Chondrocyte (in vitro differentiated cells): ENCODE results near the gene PUSL1. TPM values are rescaled to one million over a fixed set of nuclear protein-coding genes. Genes with fewer than 3 reads are reported as not detected.

ENCODE experiments used
- DNase-seq: peaks from one replicate; pipeline ENCODE4 v3.0.0; 2021; ENCODE audit warnings: mixed read lengths, low spot score
- H3K27ac Mint-ChIP-seq: one replicate; pipeline ENCODE4 v1.8.0; 2021; ENCODE audit warnings: mild to moderate bottlenecking, moderate library complexity, mixed read lengths; ENCODE audit not compliant: unreplicated experiment
- H3K27me3 Mint-ChIP-seq: 2 replicates; pipeline ENCODE4 v1.8.0; 2021; ENCODE audit warnings: low read depth, mixed read lengths
- H3K36me3 Mint-ChIP-seq: 2 replicates; pipeline ENCODE4 v1.8.0; 2021; ENCODE audit warnings: low read depth, mixed read lengths
- H3K4me1 Mint-ChIP-seq: 2 replicates; pipeline ENCODE4 v1.8.0; 2021; ENCODE audit warnings: low read depth, mild to moderate bottlenecking, mixed read lengths
- H3K4me3 Mint-ChIP-seq: one replicate; pipeline ENCODE4 v1.8.0; 2021; ENCODE audit warnings: mild to moderate bottlenecking, moderate library complexity, mixed read lengths; ENCODE audit not compliant: unreplicated experiment
- H3K9me3 Mint-ChIP-seq: 2 replicates; pipeline ENCODE4 v1.8.0; 2021; ENCODE audit warnings: low read depth, mixed read lengths
- total RNA-seq: library from RNA; stranded (reverse); gene quantifications from 3 replicates; pipeline ENCODE4 v1.2.1, GENCODE V29; 2021
- TF ChIP-seq, protein P1 (sequence below): fragments of 200-600 bp; sonication (generic); IDR thresholded peaks from 2 replicates; pipeline ENCODE4 v1.5.0; 2021; ENCODE audit warnings: antibody characterized with exemption, mild to moderate bottlenecking, moderate library complexity

PUSL1 gene
- total RNA-seq, 1 donor from 2014 or later, result 21.6 TPM

- TF ChIP-seq, protein P1, sequence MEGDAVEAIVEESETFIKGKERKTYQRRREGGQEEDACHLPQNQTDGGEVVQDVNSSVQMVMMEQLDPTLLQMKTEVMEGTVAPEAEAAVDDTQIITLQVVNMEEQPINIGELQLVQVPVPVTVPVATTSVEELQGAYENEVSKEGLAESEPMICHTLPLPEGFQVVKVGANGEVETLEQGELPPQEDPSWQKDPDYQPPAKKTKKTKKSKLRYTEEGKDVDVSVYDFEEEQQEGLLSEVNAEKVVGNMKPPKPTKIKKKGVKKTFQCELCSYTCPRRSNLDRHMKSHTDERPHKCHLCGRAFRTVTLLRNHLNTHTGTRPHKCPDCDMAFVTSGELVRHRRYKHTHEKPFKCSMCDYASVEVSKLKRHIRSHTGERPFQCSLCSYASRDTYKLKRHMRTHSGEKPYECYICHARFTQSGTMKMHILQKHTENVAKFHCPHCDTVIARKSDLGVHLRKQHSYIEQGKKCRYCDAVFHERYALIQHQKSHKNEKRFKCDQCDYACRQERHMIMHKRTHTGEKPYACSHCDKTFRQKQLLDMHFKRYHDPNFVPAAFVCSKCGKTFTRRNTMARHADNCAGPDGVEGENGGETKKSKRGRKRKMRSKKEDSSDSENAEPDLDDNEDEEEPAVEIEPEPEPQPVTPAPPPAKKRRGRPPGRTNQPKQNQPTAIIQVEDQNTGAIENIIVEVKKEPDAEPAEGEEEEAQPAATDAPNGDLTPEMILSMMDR, result no peak
- Mint-ChIP-seq H3K27ac (no peak overlapping the region), H3K9me3 (no peaks in the 10 kb centered on the region), H3K27me3 (no peaks in the 10 kb centered on the region), H3K4me3 (no peak overlapping the region), H3K4me1 (no peaks in the 10 kb centered on the region), H3K36me3 (no peaks in the 10 kb centered on the region)
- DNase-seq, result no peak
Measured at GRCh38 chr1:1296070-1297061, 12.0 kb upstream of the PUSL1 start.

- DNase-seq, result no peak
- no peaks in the 10 kb centered on the region for H3K27me3 Mint-ChIP-seq
- H3K4me1 Mint-ChIP-seq, result no peaks in the 10 kb centered on the region
- no peaks in the 10 kb centered on the region for H3K9me3 Mint-ChIP-seq
- TF ChIP-seq, protein P1, result no peak
- no peak overlapping the region for H3K4me3 Mint-ChIP-seq
- H3K36me3 Mint-ChIP-seq, result no peaks in the 10 kb centered on the region
- H3K27ac Mint-ChIP-seq, result no peak overlapping the region
Measured at GRCh38 chr1:1297802-1298424, 10.5 kb upstream of the PUSL1 start.

DNA sequence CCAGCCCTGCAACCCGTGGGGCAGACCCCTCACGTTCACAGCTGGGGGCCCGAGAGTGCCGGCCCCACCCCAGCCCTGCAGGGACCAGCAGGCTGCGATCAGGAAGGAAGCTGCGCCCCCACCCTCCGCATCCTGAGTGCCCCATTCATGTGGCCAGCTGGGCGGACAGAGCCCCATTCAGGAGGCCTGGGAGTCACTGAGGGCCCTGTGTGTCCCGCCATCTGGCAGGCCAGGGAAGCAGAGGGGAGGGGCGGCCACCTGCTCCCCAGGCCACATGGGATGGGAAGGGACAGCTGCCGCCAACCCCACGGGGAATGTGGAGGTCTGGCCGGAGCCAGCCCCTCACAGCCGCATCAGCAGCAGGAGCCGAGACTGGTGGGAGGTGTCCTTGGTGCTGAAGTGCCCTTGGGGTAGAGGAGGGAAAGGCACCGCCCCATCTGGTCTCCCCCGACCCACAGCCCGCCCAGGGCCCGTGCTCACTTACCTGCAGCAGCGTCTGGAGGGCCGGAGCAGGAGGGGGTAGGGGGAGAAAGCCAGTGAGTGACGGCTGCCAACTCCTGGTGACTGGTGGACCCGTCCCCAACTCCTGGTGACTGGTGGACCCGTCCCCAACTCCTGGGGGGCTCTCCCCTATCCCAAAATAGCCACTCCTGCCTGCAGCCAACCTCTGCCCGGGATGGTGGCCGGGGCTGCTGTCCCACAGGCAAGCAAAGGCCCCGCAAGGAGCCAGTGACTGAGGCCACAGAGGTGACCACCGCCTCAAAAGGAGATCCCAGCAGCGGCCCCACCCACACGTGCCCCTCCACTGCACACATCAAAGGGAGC lies 9.3 kb upstream of the PUSL1 start:
- H3K27ac Mint-ChIP-seq, result no peak overlapping the region
- H3K36me3 Mint-ChIP-seq, result no peaks in the 10 kb centered on the region
- no peak overlapping the region for H3K4me3 Mint-ChIP-seq
- TF ChIP-seq, protein P1, result no peak
- no peak for DNase-seq
- H3K4me1 Mint-ChIP-seq, result no peaks in the 10 kb centered on the region
- H3K9me3 Mint-ChIP-seq, result no peaks in the 10 kb centered on the region
- no peaks in the 10 kb centered on the region for H3K27me3 Mint-ChIP-seq

DNA sequence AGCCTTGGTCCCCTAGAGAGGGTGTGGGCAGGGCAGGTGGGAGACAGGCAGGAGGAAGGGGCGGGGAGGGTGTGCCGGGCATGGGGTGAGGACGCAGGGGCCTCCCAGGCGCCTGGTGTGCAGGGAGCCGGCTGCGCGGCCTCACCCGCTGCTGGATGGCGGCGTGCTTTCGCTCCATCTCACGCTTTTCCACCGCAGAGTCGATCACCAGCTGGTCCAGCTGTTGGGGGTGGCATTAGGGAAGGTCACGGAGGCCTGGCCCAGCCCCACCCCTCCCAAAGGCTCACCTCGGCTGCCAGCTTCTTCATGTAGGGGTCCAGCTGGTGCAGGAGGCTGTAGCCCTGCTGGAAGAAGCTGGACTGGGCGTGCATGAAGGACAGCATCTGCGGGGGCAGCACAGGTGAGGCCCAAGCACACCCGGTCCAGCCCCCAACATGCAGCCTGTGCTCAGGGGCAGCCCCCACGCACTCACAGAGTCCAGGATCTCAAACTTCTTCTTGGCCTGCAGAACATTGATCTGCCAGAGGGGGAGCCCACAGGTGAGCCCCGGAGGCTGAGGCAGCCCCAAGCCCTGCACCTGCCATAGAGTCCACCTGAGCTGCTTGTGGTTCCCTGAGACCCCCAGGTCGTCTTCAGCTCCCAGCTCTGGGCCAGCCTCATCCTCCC lies 8.6 kb upstream of the PUSL1 start:
- TF ChIP-seq, protein P1, result peak; percentile 58
- H3K27me3 Mint-ChIP-seq, result no peaks in the 10 kb centered on the region
- no peaks in the 10 kb centered on the region for H3K36me3 Mint-ChIP-seq
- no peak overlapping the region for H3K4me3 Mint-ChIP-seq
- no peaks in the 10 kb centered on the region for H3K9me3 Mint-ChIP-seq
- H3K4me1 Mint-ChIP-seq, result peaks cover 6% of the 10 kb centered on the region
- no peak for DNase-seq
- H3K27ac Mint-ChIP-seq, result no peak overlapping the region
